Vagina (tissue), 2 donors: ENCODE results near the gene APBB2.

Experiments used
- CTCF ChIP-seq, 3 experiments: fragments of 450-650 bp in 2 of 3; fragments of 200-600 bp in 1 of 3; sonication (generic) in 1 of 3; IDR thresholded peaks; one replicate each; pipeline ENCODE4 v1.5.1; 2017 to 2019; ENCODE audit warnings: antibody characterized with exemption in 3 of 3, mild to moderate bottlenecking in 2 of 3, moderate library complexity in 2 of 3
- POLR2A ChIP-seq, 2 donors: fragments of 450-650 bp; IDR thresholded peaks; one replicate each; pipeline ENCODE4 v1.6.1; 2017; ENCODE audit warnings: antibody characterized with exemption in 2 of 2, mild to moderate bottlenecking in 2 of 2, moderate library complexity in 2 of 2

- TF ChIP-seq CTCF (IDR thresholded peaks at IDR 0.05) (no peak), POLR2A (IDR thresholded peaks at IDR 0.05) (no peak)
These were observed 57.8 kb downstream of the APBB2 start for GRCh38 chr4:41156574-41156973.
